HG02571 (cell line): ENCODE data around the gene RFWD3.

Source experiments
- ATAC-seq: cut with Tn5 transposase; IDR thresholded peaks from one replicate; pipeline ENCODE4 v1.9.1; 2021; ENCODE audit warnings: mild to moderate bottlenecking, moderate library complexity; ENCODE audit not compliant: unreplicated experiment

RFWD3 gene

DNA sequence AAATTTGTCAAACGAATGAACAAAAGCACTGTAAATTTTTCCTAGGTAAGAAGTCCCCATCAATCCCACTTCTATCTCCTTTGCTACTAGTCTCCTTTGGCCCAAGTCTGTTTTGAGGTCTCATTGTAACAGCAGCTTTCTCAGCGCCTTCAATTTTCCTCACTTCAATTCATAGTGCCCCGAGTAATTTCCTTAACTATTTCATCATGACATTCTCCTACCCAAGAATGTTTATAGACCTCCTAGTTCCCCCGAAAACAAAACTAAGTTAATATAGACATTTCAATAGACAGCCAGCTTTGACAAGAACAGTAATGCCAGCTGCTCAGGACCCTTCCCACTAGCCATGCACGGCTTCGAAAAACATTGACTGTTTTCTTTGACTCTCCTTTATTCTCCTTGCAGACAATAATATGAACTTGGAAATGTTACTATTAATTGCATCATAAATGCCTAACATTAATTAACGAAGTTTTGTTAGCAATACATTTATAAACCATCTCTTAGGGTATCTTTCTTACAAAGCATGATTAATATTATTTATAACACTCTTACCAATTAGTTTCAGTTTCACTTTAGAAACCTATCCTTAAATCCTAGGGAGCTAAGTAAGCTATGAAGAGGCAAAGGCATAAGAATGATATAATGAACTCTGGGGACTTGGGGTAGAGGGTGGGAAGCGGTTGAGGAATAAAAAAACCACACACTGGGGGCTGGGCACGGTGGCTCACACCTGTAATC lies 82.6 kb downstream of the RFWD3 start:
- ATAC-seq = no peak

DNA sequence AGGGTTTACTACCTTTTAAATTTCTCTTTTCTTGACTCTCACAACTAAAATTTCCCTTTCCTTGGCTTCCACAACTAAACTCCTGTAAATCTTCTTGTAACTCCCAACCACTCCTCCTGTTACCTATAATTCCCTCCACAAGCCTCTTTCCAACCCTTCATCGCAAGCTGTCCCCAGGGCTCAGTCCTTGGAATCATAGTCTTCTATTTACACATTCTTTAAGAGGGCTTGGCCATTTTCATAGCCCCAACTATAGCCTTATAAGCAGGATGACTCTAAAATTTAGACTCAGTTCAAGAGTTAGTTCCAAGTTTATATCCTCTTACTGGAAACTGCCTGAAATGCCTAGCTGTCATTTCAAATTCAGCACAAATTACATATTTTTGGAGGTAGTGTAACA lies 83.7 kb downstream of the RFWD3 start:
- no peak for ATAC-seq

DNA sequence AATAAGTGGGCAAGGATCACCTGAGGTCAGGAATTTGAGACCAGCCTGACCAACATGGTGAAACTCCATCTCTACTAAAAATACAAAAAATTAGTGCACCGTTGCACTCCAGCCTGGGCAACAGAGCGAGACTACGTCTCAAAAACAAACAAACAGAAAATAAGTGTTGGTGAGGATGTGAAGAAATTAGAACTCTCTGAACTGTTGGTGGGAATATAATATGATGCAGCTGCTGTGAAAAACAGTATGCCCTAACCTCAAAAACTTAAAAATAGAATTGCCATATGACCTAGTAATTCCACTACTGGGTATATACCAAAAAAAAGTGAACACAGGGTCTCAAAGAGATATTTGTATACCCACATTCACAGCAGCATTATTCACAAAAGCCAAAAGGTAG lies 85.8 kb downstream of the RFWD3 start:
- ATAC-seq = no peak

DNA sequence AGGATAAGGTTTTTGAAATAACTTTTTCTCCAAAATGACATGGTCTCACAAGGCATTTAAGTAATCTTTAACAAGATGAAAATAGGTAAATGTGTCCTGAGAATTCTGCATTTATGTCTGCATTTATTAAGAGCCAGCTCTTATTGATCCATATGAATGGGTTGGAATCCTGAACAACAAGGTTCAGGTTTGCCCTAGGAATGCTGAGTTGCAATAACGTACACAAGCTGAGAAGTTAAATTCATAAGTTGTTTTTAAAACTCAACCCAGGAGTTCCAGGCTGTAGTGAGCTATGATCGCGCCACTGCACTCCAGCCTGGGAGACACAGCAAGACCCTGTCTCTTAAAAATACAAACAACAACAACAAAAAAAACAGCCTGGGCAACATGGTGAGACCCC lies 87.8 kb downstream of the RFWD3 start:
- no peak for ATAC-seq

DNA sequence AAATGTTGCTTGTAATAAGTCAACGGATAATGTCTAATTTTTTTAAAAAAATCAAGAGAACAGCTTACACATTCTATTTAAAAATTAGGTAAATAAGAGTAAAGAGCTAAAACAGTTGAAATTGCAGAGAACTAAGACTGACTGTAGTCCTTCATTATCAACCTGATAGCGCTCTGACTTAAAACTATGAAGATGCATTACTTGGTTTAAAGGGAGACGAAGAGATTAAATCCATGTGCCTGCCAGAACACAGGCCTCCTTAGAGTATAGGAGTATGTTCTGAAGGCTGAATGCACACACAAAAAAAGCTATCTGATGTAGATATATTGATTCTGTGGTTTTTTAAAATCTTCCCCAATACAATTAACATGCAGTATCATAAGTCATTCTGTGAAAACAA lies 88.2 kb downstream of the RFWD3 start:
- no peak for ATAC-seq

DNA sequence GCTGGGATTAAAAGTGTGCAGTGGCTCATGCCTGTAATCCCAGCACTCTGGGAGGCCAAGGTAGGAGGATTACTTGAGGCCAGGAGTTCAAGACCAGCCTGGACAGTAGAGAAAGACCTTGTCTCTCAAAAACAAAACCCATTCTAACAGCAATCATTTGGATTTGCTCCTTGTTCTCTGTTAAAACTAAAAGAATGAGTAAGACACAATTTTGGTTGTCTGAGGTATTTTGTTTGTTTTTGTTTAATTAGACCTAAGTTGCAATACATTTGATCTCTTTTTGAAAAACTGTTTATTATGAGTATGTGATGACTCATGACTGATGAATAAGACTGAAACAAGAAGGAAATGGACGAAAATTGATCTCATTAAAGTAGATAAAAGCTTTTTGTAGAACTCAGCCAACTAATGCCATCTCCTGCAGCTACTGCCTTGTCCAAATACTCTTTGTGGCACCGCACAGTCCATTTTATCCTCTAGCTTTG lies 88.8 kb downstream of the RFWD3 start:
- no peak for ATAC-seq

DNA sequence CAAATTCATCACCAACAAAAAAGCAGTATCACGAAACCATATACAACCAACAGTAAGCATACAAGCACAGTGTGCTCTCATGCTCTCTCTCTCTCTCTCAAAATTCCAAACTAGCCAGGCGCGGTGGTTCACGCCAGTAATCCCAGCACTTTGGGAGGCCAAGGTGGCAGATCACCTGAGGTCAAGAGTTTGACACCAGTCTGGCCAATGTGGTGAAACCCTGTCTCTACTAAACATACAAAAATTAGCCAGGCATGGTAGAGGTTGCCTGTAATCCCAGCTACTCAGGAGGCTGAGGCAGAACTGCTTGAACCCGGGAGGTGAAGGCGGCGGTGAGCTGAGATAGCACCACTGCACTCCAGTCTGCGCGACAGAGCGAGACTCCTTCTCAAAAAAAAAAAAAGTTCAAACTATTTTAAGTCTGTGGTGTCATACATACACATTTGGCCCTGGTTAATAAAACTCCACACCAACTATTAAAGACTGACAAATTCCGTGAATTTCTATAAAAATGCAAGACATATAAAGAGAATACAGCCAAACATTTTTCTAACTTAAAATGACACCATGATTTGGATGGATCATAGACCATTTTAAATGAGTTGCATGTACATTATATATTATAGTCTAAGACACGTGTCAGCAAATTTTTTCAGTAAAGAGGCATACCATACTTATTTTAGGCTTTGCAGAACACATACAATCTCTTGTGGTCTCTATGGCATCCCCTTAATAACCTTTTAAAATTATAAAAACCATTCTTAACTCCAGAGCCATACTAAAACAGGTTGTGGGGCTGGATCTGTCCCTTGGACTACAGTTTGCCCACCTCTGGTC lies 90.7 kb downstream of the RFWD3 start:
- ATAC-seq = no peak

DNA sequence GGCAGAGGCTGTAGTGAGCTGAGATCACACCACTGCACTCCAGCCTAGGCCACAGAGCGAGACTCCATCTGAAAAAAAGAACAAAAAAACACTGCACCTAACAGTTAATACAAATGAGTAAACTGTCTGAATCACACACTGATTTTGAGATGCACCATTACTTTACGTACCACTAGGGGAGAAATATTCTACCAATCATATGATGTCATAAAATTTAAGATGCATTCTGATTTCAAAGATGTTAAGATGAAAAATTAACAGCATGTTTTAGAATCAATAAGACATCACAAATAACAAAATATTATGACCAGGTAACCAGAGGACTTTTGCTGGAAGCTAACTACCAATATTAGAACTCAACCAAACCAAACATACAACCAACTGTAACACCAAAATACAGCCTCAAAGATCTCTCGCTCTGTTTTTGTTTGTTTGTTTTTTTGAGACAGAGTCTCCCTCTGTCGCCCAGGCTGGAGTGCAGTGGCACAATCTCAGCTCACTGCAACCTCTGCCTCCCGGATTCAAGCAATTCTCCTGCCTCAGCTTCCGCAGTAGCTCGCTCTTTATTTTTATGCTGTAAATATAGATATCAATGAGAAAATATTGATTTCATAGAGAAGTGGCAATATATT lies 91.4 kb downstream of the RFWD3 start:
- ATAC-seq = no peak

DNA sequence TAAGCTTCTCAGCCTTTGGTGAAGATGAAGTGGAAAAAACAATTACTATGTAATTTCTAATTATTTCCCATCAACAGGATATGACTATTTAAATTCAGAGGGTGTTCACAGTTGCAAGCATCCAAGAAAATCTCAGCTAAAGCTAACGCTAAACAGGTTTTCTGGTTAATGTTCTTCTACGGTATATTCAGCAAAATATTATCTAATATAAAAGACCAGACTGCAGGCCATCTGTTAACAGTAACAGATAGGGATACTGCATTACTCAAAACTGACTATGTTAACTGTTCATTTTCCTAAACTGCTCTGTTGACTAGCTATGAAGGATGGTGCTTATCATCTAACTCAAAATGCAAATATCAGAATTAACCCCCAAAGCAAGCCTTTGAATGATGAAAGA lies 92.5 kb downstream of the RFWD3 start:
- no peak for ATAC-seq

DNA sequence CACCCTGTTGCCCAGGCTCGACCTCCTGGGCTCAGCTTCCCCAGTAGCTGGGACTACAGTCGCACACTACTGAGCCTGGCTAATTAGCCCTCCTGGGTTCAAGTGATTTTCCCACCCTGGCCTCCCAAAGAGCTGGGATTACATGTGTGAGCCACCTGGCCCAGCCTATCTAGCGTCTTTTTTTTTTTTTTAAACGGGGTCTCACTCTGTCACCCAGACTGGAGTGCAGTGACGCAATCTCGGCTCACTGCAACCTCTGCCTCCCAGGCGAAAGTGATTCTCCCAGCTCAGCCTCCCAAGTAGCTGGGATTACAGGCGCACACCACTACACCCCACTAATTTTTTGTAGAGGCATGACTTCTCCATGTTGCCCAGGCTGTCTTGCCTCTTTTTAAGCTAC lies 93.1 kb downstream of the RFWD3 start:
- ATAC-seq = no peak
